Medulla oblongata (tissue), 1 donor: Measurements from ENCODE around the gene GGA1.

Experiments
- DNase-seq: peaks from one replicate; pipeline ENCODE4 v3.0.0-alpha.2; 2015; ENCODE audit errors: extremely low spot score

The GGA1 gene, protein sequence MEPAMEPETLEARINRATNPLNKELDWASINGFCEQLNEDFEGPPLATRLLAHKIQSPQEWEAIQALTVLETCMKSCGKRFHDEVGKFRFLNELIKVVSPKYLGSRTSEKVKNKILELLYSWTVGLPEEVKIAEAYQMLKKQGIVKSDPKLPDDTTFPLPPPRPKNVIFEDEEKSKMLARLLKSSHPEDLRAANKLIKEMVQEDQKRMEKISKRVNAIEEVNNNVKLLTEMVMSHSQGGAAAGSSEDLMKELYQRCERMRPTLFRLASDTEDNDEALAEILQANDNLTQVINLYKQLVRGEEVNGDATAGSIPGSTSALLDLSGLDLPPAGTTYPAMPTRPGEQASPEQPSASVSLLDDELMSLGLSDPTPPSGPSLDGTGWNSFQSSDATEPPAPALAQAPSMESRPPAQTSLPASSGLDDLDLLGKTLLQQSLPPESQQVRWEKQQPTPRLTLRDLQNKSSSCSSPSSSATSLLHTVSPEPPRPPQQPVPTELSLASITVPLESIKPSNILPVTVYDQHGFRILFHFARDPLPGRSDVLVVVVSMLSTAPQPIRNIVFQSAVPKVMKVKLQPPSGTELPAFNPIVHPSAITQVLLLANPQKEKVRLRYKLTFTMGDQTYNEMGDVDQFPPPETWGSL

GRCh38 chr22:37608477-37609239, at the start of gene GGA1:
GGA1 (plus strand) TSS chr22:37608834; CDS start chr22:37608861, 27 bp downstream.
- DNase-seq = peak; percentile 98

DNA sequence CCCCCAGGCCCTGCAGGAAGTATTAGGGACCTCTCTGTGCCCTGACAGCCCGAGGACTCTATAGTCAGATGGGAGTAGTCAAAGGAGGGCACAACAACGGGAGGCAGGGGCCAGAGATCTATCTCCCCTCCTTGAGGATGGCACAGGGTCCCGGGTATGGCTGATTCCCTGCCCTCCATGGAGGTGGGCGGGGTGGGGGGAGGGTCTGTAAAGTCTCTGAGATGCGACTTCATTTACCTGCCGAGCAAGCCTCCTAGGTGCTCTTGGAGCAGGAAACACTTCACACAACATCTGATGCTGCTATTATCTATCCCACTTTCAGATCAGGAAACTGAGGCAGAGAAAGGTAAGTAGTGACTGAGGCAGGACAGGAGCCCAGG, 49.1 kb upstream of the GGA1 start:
- no peak for DNase-seq

- peak; percentile 76 for DNase-seq
Observed at GRCh38 chr22:37559901-37560607, 48.6 kb upstream of the GGA1 start, which contains the start of gene CDC42EP1. CDC42EP1 (plus strand) TSS chr22:37560480; CDS start chr22:37566350, 5,870 bp downstream.

DNA sequence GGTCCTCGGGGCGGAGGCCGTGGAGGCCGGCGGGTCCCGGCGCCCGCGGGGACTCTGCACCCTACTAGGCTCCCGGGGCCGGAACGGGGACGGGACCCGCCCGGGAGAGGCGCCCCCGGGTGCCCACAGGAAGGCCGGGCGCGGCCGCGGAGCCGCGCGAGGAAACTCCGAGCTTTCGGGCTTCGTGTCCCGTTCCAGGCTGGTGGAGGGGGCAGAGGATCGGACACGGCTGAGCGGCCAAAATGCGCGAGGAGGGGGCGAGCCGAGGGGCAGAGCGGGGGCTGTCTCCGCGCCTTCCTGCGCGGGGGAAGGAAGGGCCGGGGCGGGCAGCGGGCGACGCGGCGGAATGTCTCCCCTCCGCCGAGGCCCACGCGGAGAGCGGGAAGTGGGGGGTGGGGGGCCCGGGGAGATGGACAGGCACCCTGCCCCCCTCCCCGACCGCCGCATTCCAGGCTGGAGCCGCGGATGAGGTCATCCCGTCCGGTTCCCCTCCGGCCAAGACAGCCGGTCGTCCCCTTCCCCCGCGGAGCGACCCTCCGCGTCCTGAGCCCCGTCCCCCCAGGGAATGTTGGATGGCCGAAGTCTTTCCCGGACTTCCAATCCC, 47.9 kb upstream of the GGA1 start:
- no peak for DNase-seq

DNA sequence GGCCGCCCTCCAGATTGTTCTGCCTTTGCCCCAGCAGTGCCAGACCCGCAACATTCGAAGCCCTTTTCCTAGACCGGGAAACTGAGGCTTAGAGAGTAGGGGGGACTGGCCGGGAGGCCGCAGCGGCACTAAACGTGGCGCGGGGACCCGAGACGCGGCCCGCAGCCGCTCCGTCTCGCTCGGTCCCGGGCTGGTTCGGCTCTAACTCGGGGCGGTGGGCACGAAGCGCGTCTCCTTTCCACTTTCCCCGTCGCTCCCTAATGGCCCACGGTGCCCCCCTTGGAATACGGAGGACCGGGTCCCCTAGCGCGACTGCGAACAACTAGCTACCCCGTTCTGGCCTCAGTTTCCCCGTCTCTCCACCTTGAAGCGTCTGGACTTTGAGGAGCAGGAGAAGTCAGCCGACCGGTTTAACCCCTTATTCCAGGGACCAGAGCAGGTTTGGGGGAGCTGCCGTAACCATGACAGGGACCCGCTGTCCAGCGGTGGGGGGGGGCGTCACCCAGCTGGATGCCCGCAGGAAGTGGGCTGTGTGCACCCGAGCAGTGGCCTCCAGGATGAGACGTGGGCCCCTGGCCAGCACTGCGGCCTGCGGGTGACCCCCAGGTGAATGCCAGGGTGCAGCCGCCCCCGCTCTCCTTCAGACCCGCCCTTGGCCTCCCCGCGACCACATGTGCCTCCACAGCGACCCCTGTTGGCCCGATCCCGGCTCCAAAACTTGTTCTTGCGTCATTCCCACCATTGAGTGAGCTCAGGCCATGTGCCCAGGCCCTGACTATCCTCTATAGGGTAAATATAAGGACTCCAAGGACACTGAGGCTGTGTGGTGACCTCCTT, 47.2 kb upstream of the GGA1 start:
- peak; percentile 96 for DNase-seq

GRCh38 chr22:37562049-37562875, 46.4 kb upstream of the GGA1 start:
- DNase-seq = no peak

GRCh38 chr22:37563153-37564081, 45.2 kb upstream of the GGA1 start:
- peak; percentile 98 for DNase-seq

- DNase-seq = peak; percentile 44
Observed at GRCh38 chr22:37564111-37564711, 44.4 kb upstream of the GGA1 start.

GRCh38 chr22:37565830-37566229, 42.8 kb upstream of the GGA1 start:
- no peak for DNase-seq

DNA sequence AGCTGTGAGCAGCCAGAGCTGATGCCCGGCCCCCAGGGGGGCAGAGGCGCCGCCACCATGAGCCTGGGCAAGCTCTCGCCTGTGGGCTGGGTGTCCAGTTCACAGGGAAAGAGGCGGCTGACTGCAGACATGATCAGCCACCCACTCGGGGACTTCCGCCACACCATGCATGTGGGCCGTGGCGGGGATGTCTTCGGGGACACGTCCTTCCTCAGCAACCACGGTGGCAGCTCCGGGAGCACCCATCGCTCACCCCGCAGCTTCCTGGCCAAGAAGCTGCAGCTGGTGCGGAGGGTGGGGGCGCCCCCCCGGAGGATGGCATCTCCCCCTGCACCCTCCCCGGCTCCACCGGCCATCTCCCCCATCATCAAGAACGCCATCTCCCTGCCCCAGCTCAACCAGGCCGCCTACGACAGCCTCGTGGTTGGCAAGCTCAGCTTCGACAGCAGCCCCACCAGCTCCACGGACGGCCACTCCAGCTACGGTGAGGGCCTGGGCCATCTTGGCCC, 42.3 kb upstream of the GGA1 start:
- DNase-seq = peak; percentile 58

- DNase-seq = peak; percentile 82
Observed at GRCh38 chr22:37566903-37567798, 41.5 kb upstream of the GGA1 start.

- no peak for DNase-seq
Observed at GRCh38 chr22:37568012-37568411, 40.6 kb upstream of the GGA1 start.

DNA sequence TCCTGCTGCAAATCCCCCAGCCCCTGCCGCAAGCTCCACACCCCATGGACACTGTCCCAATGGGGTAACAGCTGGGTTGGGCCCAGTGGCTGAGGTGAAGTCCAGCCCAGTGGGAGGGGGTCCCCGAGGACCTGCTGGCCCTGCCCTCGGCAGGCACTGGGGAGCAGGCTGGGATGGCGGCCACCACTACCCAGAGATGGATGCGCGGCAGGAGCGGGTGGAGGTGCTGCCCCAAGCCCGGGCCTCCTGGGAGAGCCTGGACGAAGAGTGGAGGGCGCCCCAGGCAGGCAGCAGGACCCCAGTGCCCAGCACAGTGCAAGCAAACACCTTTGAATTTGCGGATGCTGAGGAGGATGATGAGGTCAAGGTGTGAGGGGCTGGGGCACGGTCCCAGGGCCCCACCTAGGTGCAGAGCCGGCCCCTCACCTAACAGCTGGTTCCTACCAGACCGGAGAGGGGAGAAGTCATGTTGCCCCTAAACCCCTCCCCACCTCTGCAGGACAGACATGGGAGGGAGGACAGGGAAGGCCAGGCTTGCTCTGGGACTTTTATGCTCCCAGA, 40.1 kb upstream of the GGA1 start:
- DNase-seq = no peak

- DNase-seq = peak; percentile 89
Observed at GRCh38 chr22:37569009-37569920, 39.4 kb upstream of the GGA1 start.

- no peak for DNase-seq
Observed at GRCh38 chr22:37569921-37570660, 38.5 kb upstream of the GGA1 start.
